ENCODE results near the gene GAMT.
A peak's percentile ranks its signal among the peaks of the same experiment; 100 is the strongest.

The GAMT gene

DNA sequence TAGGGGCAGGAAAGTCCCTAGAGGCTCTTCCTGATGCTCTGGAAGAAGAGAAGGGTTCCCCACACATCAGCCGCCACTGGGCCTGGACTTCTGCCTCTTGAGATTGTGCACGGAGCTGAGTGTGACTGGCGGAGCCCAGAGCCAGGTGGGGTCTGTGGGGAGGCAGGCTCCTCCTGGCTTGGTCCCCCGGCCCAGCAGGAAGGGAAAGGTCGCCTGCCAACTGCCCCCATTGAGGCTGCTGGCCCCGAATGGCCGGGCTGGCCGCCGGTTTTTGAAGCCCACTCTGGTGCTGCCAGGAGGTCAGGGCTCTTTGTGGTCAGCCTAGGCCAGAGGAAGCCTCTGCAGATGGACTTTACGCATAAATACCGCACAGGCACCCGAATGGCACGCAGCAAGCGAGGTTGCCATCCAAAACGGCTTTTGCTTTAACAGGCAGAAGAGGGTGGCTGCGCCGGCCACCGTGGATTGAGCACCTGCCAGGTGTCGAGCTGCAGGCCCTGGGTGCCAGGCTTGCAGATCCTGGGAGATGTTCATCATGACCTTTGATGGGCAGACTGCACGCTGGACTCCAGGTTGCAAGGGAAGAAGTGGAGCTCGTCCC lies 11.1 kb upstream of the GAMT start:
- H3K79me2 ChIP-seq (ENCODE audit: low read length): peaks cover 96% of the 10 kb centered on the region
- no peaks in the 10 kb centered on the region for H3K9me3 ChIP-seq (replicated peaks; ENCODE audit: insufficient read depth, low read length)
- H3K27me3 ChIP-seq (replicated peaks; ENCODE audit: insufficient read depth, low read length): no peaks in the 10 kb centered on the region
- H3K9ac ChIP-seq (ENCODE audit: low read length): no peak overlapping the region
- TF ChIP-seq, protein P1, sequence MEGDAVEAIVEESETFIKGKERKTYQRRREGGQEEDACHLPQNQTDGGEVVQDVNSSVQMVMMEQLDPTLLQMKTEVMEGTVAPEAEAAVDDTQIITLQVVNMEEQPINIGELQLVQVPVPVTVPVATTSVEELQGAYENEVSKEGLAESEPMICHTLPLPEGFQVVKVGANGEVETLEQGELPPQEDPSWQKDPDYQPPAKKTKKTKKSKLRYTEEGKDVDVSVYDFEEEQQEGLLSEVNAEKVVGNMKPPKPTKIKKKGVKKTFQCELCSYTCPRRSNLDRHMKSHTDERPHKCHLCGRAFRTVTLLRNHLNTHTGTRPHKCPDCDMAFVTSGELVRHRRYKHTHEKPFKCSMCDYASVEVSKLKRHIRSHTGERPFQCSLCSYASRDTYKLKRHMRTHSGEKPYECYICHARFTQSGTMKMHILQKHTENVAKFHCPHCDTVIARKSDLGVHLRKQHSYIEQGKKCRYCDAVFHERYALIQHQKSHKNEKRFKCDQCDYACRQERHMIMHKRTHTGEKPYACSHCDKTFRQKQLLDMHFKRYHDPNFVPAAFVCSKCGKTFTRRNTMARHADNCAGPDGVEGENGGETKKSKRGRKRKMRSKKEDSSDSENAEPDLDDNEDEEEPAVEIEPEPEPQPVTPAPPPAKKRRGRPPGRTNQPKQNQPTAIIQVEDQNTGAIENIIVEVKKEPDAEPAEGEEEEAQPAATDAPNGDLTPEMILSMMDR (IDR thresholded peaks at IDR 0.05; ENCODE audit: low read length): no peak
- TF ChIP-seq EZH2phosphoT487 (IDR thresholded peaks at IDR 0.05; ENCODE audit: low read length) (no peak), EZH2 (optimal IDR thresholded peaks at IDR 0.05; ENCODE audit: low read depth, low read length) (no peak)
- peaks cover 25% of the 10 kb centered on the region for H3F3A ChIP-seq (ENCODE audit: insufficient read depth, low read length)
- DNase-seq: no peak
- no peaks in the 10 kb centered on the region for H3K9me2 ChIP-seq (replicated peaks; ENCODE audit: insufficient read depth, low read length)
- peak overlapping the region; percentile 19; the same call in 1 of the 2 replicates for H3K4me2 ChIP-seq (ENCODE audit: low read depth, low read length)
- H2AFZ ChIP-seq (ENCODE audit: low read length): no peak overlapping the region
- peaks cover 49% of the 10 kb centered on the region for H3K4me1 ChIP-seq (ENCODE audit: low read length)
- H3K36me3 ChIP-seq (replicated peaks; ENCODE audit: insufficient read depth, low read length): peaks cover 18% of the 10 kb centered on the region; the same call in 1 of the 2 replicates
- no peak overlapping the region for H3K27ac ChIP-seq (ENCODE audit: low read length)
- peaks cover 84% of the 10 kb centered on the region for H4K20me1 ChIP-seq (ENCODE audit: insufficient read depth, low read length)
- H3K4me3 ChIP-seq (ENCODE audit: low read length): no peak overlapping the region

- Histone ChIP-seq H3K4me3 (ENCODE audit: low read length) (no peak overlapping the region), H3K36me3 (replicated peaks; ENCODE audit: insufficient read depth, low read length) (peaks cover 18% of the 10 kb centered on the region; the same call in 1 of the 2 replicates), H3K4me2 (ENCODE audit: low read depth, low read length) (no peak overlapping the region), H3K27me3 (replicated peaks; ENCODE audit: insufficient read depth, low read length) (no peaks in the 10 kb centered on the region), H3K9me2 (replicated peaks; ENCODE audit: insufficient read depth, low read length) (no peaks in the 10 kb centered on the region), H4K20me1 (ENCODE audit: insufficient read depth, low read length) (peaks cover 75% of the 10 kb centered on the region), H3K79me2 (ENCODE audit: low read length) (peaks cover 87% of the 10 kb centered on the region), H3K27ac (ENCODE audit: low read length) (no peak overlapping the region), H3K9me3 (replicated peaks; ENCODE audit: insufficient read depth, low read length) (no peaks in the 10 kb centered on the region), H2AFZ (ENCODE audit: low read length) (no peak overlapping the region), H3K9ac (ENCODE audit: low read length) (no peak overlapping the region), H3K4me1 (ENCODE audit: low read length) (peaks cover 49% of the 10 kb centered on the region), H3F3A (ENCODE audit: insufficient read depth, low read length) (peaks cover 29% of the 10 kb centered on the region)
- DNase-seq: no peak
- no peak for TF ChIP-seq EZH2phosphoT487 (IDR thresholded peaks at IDR 0.05; ENCODE audit: low read length)
- TF ChIP-seq, protein P1 (IDR thresholded peaks at IDR 0.05; ENCODE audit: low read length): no peak
- TF ChIP-seq EZH2 (optimal IDR thresholded peaks at IDR 0.05; ENCODE audit: low read depth, low read length): no peak
Measured at GRCh38 chr19:1411255-1412191, 10.2 kb upstream of the GAMT start.

- Histone ChIP-seq H3K36me3 (replicated peaks; ENCODE audit: insufficient read depth, low read length) (peaks cover 13% of the 10 kb centered on the region; the same call in 1 of the 2 replicates), H4K20me1 (ENCODE audit: insufficient read depth, low read length) (peaks cover 67% of the 10 kb centered on the region), H3K9ac (ENCODE audit: low read length) (no peak overlapping the region), H2AFZ (ENCODE audit: low read length) (no peak overlapping the region), H3K4me3 (ENCODE audit: low read length) (no peak overlapping the region), H3F3A (ENCODE audit: insufficient read depth, low read length) (peaks cover 31% of the 10 kb centered on the region), H3K9me2 (replicated peaks; ENCODE audit: insufficient read depth, low read length) (no peaks in the 10 kb centered on the region), H3K27ac (ENCODE audit: low read length) (no peak overlapping the region), H3K4me2 (ENCODE audit: low read depth, low read length) (no peak overlapping the region), H3K9me3 (replicated peaks; ENCODE audit: insufficient read depth, low read length) (no peaks in the 10 kb centered on the region), H3K79me2 (ENCODE audit: low read length) (peaks cover 80% of the 10 kb centered on the region), H3K27me3 (replicated peaks; ENCODE audit: insufficient read depth, low read length) (no peaks in the 10 kb centered on the region), H3K4me1 (ENCODE audit: low read length) (peaks cover 52% of the 10 kb centered on the region)
- DNase-seq: no peak
- no peak for TF ChIP-seq EZH2 (optimal IDR thresholded peaks at IDR 0.05; ENCODE audit: low read depth, low read length)
- TF ChIP-seq EZH2phosphoT487 (IDR thresholded peaks at IDR 0.05; ENCODE audit: low read length): no peak
- TF ChIP-seq, protein P1 (IDR thresholded peaks at IDR 0.05; ENCODE audit: low read length): no peak
Measured at GRCh38 chr19:1410789-1411188, 9.4 kb upstream of the GAMT start.

All from MM.1S (cell line).